ENCODE results near the gene ZNF385B. TPM values are rescaled to one million over a fixed set of nuclear protein-coding genes. Genes with fewer than 3 reads are reported as not detected.

Gene ZNF385B
- total and polyA plus RNA-seq, 10 of the 15 experiments (the other 5 are each of a cell fraction or from before 2014, with no cell fraction given) = not detected

- no peak overlapping the region for H3K9ac ChIP-seq (ENCODE audit: control insufficient read depth, insufficient read depth, low read length)
- no peak overlapping the region for H3K27ac ChIP-seq (ENCODE audit: control insufficient read depth, insufficient read depth)
- H3K36me3 ChIP-seq (ENCODE audit: control insufficient read depth in 2 of 2, insufficient read depth in 2 of 2, low read length in 1 of 2) = no peaks in the 10 kb centered on the region
- ChIA-PET POLR2A (no interaction called here), SMC1A (ENCODE audit: uncharacterized antibody, unreplicated experiment) (no interaction called here), RAD21 (ENCODE audit: unreplicated experiment) (no interaction called here), CTCF (interaction anchor here (1.2 kb wide), 1 partner anchor 11 kb away, joined by 3 read pairs; no protein-coding TSS in a partner anchor)
- WGBS (ENCODE audit: insufficient coverage, insufficient replicate concordance, low lambda C conversion rate, missing lambda C conversion rate) = 25% methylated on average over 1 of the region's 1 CpG
- in situ Hi-C loops (cut with MboI) = no loop called here
- FAIRE-seq (no peak), ATAC-seq (no peak), DNase-seq (ENCODE audit: low read depth, low spot score) (no peak)
- BruUV-seq (replicated peaks) = no TSS peak
- no peaks in the 10 kb centered on the region for H3K9me3 ChIP-seq (replicated peaks; ENCODE audit: control insufficient read depth, insufficient read depth, low read length)
- H3K4me2 ChIP-seq (ENCODE audit: control insufficient read depth, insufficient read depth) = no peak overlapping the region
- H3K27me3 ChIP-seq (replicated peaks in 1 of 2; ENCODE audit: control insufficient read depth in 2 of 2, insufficient read depth in 2 of 2, low read length in 1 of 2) = no peaks in the 10 kb centered on the region
- no peak overlapping the region for H2AFZ ChIP-seq (ENCODE audit: control insufficient read depth, low read depth, low read length)
- no peaks in the 10 kb centered on the region for H4K20me1 ChIP-seq (ENCODE audit: control insufficient read depth, insufficient read depth)
- intact Hi-C loops (cut with micrococcal nuclease; ENCODE audit: unreplicated experiment) = no loop called here
- H3K79me2 ChIP-seq (ENCODE audit: control insufficient read depth, insufficient read depth, low read length) = no peaks in the 10 kb centered on the region
- H3K4me3 ChIP-seq = no peak overlapping the region
- no peaks in the 10 kb centered on the region for H3K4me1 ChIP-seq (ENCODE audit: control insufficient read depth, insufficient read depth, low read length)
- TF ChIP-seq EZH2 (IDR thresholded peaks at IDR 0.05; ENCODE audit: borderline replicate concordance, control insufficient read depth, low read depth, low read length) (no peak), BACH1 (IDR thresholded peaks at IDR 0.05; ENCODE audit: borderline replicate concordance) (no peak), ZBED1 (IDR thresholded peaks at IDR 0.05; ENCODE audit: borderline replicate concordance) (no peak), IRF5 (IDR thresholded peaks at IDR 0.05; ENCODE audit: borderline replicate concordance) (no peak), IRF3 (IDR thresholded peaks at IDR 0.05) (no peak), ESRRA (IDR thresholded peaks at IDR 0.05; ENCODE audit: low read length) (no peak), USF2 (IDR thresholded peaks at IDR 0.05; ENCODE audit: borderline replicate concordance, low read depth, low read length) (no peak), ZNF592 (IDR thresholded peaks at IDR 0.05) (no peak)
These were observed 393.5 kb downstream of the ZNF385B start for GRCh38 chr2:179467960-179468359.
